ENCODE measurements around the gene ASCL1. TPM values are rescaled to one million over a fixed set of nuclear protein-coding genes. Genes with fewer than 3 reads are reported as not detected.

Gene ASCL1
- total and polyA plus RNA-seq, 10 of the 15 experiments (the other 5 are each of a cell fraction or from before 2014, with no cell fraction given), result 10.6 to 61.1 (median 20.5) TPM

DNA sequence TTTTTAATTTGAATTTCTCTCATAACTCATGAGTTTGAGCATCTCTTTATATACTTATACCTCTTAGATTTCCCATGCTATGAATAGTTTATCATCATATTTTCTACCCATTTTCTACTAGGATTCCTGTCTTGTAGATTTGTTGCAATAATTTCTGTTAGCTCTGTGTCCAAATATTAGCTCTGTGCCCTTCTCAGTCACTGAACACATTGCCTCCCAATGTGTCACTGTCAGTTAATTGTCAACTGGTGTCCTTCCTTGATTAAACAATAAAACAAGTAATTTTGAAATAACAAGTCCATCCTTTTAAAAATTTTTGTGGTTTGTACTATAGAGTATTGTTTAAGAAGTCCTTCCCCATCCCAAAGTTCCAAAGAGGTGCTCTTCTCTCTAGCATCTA, 36.2 kb upstream of the ASCL1 start (continued):
- TF ChIP-seq, protein P1, sequence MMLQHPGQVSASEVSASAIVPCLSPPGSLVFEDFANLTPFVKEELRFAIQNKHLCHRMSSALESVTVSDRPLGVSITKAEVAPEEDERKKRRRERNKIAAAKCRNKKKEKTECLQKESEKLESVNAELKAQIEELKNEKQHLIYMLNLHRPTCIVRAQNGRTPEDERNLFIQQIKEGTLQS (IDR thresholded peaks at IDR 0.05; ENCODE audit: borderline replicate concordance, extremely low read depth, low read depth, low read length), result no peak

- Histone ChIP-seq H3K27me3 (replicated peaks in 1 of 2; ENCODE audit: control insufficient read depth in 2 of 2, insufficient read depth in 2 of 2, low read length in 1 of 2) (no peaks in the 10 kb centered on the region; a peak in 1 of 4 replicates), H3K36me3 (ENCODE audit: control insufficient read depth in 2 of 2, insufficient read depth in 2 of 2, low read length in 1 of 2) (no peaks in the 10 kb centered on the region), H3K4me3 (no peak overlapping the region), H2AFZ (ENCODE audit: control insufficient read depth, low read depth, low read length) (no peak overlapping the region), H3K27ac (ENCODE audit: control insufficient read depth, insufficient read depth) (no peak overlapping the region), H3K4me2 (ENCODE audit: control insufficient read depth, insufficient read depth) (no peak overlapping the region), H3K9me3 (replicated peaks; ENCODE audit: control insufficient read depth, insufficient read depth, low read length) (no peaks in the 10 kb centered on the region), H3K4me1 (ENCODE audit: control insufficient read depth, insufficient read depth, low read length) (no peaks in the 10 kb centered on the region), H4K20me1 (ENCODE audit: control insufficient read depth, insufficient read depth) (no peaks in the 10 kb centered on the region), H3K9ac (ENCODE audit: control insufficient read depth, insufficient read depth, low read length) (no peak overlapping the region), H3K79me2 (ENCODE audit: control insufficient read depth, insufficient read depth, low read length) (no peaks in the 10 kb centered on the region)
- SMC1A ChIA-PET (ENCODE audit: uncharacterized antibody, unreplicated experiment), result interaction anchor here (1.1 kb wide), 1 partner anchor 392 kb away, joined by 3 read pairs; no protein-coding TSS in a partner anchor
- ATAC-seq (no peak), FAIRE-seq (no peak), DNase-seq (ENCODE audit: low read depth, low spot score) (no peak)
- intact Hi-C loops (cut with micrococcal nuclease; ENCODE audit: unreplicated experiment), result no loop called here
- in situ Hi-C loops (cut with MboI), result no loop called here
- BruUV-seq (replicated peaks), result no TSS peak
- CTCF ChIA-PET, result interaction anchor here (2.0 kb wide), 1 partner anchor 44 kb away, joined by 13 read pairs; no protein-coding TSS in a partner anchor
- POLR2A ChIA-PET, result no interaction called here
- RAD21 ChIA-PET (ENCODE audit: unreplicated experiment), result interaction anchor here (1.1 kb wide), 1 partner anchor 22 kb away, joined by 3 read pairs; no protein-coding TSS in a partner anchor
- TF ChIP-seq YBX1 (IDR thresholded peaks at IDR 0.05), result no peak
- no peak for TF ChIP-seq ASH2L (IDR thresholded peaks at IDR 0.05; ENCODE audit: borderline replicate concordance, low read depth)
- TF ChIP-seq ETV6 (conservative IDR thresholded peaks at IDR 0.05 in 1 of 2, IDR thresholded peaks at IDR 0.05 in 1 of 2; ENCODE audit: borderline replicate concordance in 1 of 2, low read depth in 1 of 2), result no peak
- no peak for TF ChIP-seq DPF2 (IDR thresholded peaks at IDR 0.05)
- no peak for TF ChIP-seq IRF4 (IDR thresholded peaks at IDR 0.05; ENCODE audit: low read depth, low read length)
- no peak for TF ChIP-seq ESRRA (IDR thresholded peaks at IDR 0.05; ENCODE audit: low read length)
- no peak for TF ChIP-seq ZBTB11 (CRISPR knock-in tag; IDR thresholded peaks at IDR 0.05)
- TF ChIP-seq RB1 (IDR thresholded peaks at IDR 0.05; ENCODE audit: borderline replicate concordance), result no peak
- no peak for TF ChIP-seq NR2C2 (IDR thresholded peaks at IDR 0.05; ENCODE audit: borderline replicate concordance, control insufficient read depth, insufficient read length, low read depth)
- TF ChIP-seq, protein P2, sequence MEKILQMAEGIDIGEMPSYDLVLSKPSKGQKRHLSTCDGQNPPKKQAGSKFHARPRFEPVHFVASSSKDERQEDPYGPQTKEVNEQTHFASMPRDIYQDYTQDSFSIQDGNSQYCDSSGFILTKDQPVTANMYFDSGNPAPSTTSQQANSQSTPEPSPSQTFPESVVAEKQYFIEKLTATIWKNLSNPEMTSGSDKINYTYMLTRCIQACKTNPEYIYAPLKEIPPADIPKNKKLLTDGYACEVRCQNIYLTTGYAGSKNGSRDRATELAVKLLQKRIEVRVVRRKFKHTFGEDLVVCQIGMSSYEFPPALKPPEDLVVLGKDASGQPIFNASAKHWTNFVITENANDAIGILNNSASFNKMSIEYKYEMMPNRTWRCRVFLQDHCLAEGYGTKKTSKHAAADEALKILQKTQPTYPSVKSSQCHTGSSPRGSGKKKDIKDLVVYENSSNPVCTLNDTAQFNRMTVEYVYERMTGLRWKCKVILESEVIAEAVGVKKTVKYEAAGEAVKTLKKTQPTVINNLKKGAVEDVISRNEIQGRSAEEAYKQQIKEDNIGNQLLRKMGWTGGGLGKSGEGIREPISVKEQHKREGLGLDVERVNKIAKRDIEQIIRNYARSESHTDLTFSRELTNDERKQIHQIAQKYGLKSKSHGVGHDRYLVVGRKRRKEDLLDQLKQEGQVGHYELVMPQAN (conservative IDR thresholded peaks at IDR 0.05), result no peak
- TF ChIP-seq, protein P3, sequence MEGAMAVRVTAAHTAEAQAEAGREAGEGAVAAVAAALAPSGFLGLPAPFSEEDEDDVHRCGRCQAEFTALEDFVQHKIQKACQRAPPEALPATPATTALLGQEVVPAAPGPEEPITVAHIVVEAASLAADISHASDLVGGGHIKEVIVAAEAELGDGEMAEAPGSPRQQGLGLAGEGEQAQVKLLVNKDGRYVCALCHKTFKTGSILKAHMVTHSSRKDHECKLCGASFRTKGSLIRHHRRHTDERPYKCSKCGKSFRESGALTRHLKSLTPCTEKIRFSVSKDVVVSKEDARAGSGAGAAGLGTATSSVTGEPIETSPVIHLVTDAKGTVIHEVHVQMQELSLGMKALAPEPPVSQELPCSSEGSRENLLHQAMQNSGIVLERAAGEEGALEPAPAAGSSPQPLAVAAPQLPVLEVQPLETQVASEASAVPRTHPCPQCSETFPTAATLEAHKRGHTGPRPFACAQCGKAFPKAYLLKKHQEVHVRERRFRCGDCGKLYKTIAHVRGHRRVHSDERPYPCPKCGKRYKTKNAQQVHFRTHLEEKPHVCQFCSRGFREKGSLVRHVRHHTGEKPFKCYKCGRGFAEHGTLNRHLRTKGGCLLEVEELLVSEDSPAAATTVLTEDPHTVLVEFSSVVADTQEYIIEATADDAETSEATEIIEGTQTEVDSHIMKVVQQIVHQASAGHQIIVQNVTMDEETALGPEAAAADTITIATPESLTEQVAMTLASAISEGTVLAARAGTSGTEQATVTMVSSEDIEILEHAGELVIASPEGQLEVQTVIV (IDR thresholded peaks at IDR 0.05; ENCODE audit: borderline replicate concordance, partially characterized antibody), result no peak
- TF ChIP-seq, protein P1 (IDR thresholded peaks at IDR 0.05; ENCODE audit: borderline replicate concordance, extremely low read depth, low read depth, low read length), result no peak
- no peak for TF ChIP-seq BMI1 (IDR thresholded peaks at IDR 0.05; ENCODE audit: borderline replicate concordance)
- no peak for TF ChIP-seq CBFB (IDR thresholded peaks at IDR 0.05; ENCODE audit: low read depth)
Observed at GRCh38 chr12:102927220-102927619, 30.3 kb upstream of the ASCL1 start.
